OCI-LY3 (cell line): ENCODE results near the gene MAGI2.

Experiments
- EZH2phosphoT487 ChIP-seq: fragments of 200-600 bp; shearing (Covaris generic); IDR thresholded peaks from 2 replicates; pipeline ENCODE4 v1.6.1; 2018; ENCODE audit warnings: antibody characterized with exemption, mixed run types, low read depth
- TF ChIP-seq, protein P1 (sequence below): fragments of 200-600, 300-600 bp; sonication (generic); IDR thresholded peaks from 2 replicates; pipeline ENCODE4 v1.5.1; 2014; ENCODE audit warnings: antibody characterized with exemption, low read length, low read depth

DNA sequence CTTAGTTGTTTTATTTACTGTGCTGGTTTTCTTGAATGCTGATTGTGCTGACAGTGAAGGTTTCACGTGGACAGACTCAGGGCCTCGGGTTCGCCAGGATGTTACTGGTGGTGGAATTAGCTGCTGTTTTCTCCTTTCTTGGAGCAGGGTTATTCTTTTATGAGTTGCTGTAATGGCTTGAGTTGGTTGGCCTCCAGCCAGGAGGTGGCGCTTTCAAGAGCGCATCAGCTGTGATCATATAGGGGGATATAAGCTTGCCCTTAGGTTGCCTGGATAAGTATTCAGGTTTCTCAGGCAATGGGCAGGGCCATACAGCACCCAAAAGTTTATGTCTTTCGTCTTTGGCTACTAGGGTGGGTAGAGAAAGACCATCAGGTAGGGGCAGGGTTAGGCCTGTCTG, 913.6 kb downstream of the MAGI2 start:
- TF ChIP-seq, protein P1, sequence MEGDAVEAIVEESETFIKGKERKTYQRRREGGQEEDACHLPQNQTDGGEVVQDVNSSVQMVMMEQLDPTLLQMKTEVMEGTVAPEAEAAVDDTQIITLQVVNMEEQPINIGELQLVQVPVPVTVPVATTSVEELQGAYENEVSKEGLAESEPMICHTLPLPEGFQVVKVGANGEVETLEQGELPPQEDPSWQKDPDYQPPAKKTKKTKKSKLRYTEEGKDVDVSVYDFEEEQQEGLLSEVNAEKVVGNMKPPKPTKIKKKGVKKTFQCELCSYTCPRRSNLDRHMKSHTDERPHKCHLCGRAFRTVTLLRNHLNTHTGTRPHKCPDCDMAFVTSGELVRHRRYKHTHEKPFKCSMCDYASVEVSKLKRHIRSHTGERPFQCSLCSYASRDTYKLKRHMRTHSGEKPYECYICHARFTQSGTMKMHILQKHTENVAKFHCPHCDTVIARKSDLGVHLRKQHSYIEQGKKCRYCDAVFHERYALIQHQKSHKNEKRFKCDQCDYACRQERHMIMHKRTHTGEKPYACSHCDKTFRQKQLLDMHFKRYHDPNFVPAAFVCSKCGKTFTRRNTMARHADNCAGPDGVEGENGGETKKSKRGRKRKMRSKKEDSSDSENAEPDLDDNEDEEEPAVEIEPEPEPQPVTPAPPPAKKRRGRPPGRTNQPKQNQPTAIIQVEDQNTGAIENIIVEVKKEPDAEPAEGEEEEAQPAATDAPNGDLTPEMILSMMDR: no peak
- TF ChIP-seq EZH2phosphoT487: no peak
